ENCODE data around the gene EXOC6B.

DNA sequence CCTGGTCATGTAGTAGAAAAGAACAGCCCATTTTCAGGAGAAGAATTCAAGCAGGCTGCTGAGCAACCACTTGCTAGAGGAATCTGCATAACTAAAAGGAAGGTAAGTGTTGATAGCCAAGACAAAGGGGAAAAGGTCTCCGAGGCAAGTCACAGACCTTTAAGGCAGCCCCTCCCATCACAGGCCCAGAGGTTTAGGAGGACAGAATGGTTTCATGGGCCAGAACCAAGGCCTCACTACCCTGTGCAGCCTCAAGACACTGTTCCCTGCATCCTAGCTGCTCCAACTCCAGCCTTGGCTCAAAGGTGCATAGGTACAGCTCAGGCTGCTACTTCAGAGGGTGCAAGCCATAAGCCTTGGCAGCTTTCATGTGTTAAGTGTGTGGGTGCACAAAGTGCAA, 439.5 kb downstream of the EXOC6B start:
- TF ChIP-seq EGR2 (tag by site-specific recombination; IDR thresholded peaks at IDR 0.05; ENCODE audit: low read depth): no peak
- no peak for TF ChIP-seq ZNF239 (tag by site-specific recombination; IDR thresholded peaks at IDR 0.05)
- no peak for TF ChIP-seq KLF16 (tag by site-specific recombination; IDR thresholded peaks at IDR 0.05)
- TF ChIP-seq ZNF76 (tag by site-specific recombination; IDR thresholded peaks at IDR 0.05; ENCODE audit: borderline replicate concordance, low read depth): no peak
